GM19023 (cell line): ENCODE measurements around the gene COL20A1.

ENCODE experiments used
- ATAC-seq: cut with Tn5 transposase; IDR thresholded peaks from one replicate; pipeline ENCODE4 v1.9.1; 2021; ENCODE audit warnings: mild to moderate bottlenecking, moderate library complexity; ENCODE audit not compliant: unreplicated experiment

Gene COL20A1

GRCh38 chr20:63260521-63260920 lies 32.5 kb upstream of the COL20A1 start:
- no peak for ATAC-seq

DNA sequence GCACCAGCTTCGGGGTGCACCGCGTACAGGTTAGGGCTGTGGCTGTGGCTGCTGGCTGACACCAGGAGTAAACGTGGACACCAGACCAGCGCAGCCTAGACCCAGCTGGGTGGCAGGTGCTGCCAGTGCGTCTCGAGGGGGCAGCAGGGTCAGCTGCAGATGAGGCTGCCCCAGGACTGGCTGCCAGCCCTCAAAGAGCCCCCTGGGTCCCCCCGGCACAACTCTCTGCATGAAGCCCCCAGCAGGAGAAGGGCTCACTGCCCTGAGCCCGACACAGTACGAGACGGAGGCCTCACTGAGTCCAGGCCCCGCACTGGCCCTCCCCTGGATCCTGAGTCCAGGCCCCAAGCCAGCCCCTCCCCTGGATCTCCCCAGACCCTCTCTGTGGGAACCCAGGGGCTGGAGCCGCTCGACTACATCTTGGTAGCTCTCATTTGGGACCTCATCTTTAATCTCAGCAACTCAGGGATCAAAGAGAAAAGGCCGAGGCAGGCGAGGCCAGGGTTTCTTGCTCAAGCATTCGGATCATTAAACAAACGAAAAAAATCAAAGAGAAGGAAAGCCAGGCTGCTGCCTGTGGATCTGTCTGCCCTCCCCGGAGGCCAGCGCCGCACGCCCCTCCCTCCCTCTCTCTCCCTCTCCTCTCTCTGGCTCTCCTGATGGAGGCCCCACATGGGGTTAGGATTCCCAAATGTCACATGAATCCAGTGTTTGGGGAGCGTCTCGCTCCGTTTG lies 31.8 kb upstream of the COL20A1 start:
- no peak for ATAC-seq

DNA sequence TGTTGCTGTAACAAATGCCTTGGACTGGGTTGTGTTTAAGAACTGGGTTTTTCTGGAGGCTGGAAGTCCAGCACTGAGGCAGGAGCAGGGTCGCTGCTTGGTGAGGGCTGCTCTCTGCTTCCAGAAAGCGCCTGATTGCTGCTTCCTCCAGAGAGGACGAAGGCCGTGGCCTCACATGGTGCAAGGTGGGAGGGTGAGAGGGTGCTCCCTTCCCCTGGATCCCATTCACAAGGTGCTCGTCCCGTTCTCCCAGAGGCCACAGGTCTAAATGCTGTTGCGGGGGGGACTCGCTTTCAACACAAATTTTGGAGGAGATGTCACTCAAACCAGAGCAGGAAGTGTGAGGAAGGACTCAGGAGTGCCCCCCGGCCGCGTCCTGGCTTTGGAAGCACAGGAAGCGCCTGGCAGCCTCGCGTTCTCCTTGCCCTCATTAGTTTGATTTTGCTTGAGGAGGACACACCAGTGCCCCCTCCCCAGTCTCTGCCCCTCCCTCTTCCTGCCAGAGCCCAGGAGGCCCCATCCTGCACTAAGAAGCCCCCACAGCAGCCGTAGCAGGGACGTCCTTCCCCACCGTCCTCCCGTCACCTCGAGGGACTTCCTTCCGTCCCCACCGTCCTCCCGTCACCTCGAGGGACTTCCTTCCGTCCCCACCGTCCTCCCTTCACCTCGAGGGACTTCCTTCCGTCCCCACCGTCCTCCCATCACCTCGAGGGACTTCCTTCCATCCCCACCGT lies 31.0 kb upstream of the COL20A1 start:
- no peak for ATAC-seq

- no peak for ATAC-seq
These were observed 30.1 kb upstream of the COL20A1 start for GRCh38 chr20:63262836-63263235.

DNA sequence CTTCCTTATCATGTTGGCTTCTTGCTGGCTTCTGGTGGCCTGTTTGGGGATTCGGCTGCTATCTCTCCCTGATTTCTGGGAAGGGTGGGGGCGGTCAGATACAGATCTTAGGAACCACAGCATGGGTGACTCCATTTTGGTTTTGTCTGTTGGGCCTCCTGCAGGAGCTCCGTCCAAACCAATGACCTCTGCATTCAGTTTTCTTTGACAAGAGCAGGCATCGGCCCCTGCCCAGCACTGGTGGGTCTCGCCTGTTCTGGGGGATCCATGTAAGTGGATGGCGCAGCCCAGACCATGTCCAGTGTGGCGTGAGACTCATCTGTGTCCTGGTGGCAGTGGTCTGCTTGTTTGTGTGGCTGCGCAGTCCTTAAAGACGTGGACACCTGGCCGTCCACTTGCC lies 29.0 kb upstream of the COL20A1 start:
- ATAC-seq: no peak

GRCh38 chr20:63264519-63264918 lies 28.5 kb upstream of the COL20A1 start:
- ATAC-seq: no peak

DNA sequence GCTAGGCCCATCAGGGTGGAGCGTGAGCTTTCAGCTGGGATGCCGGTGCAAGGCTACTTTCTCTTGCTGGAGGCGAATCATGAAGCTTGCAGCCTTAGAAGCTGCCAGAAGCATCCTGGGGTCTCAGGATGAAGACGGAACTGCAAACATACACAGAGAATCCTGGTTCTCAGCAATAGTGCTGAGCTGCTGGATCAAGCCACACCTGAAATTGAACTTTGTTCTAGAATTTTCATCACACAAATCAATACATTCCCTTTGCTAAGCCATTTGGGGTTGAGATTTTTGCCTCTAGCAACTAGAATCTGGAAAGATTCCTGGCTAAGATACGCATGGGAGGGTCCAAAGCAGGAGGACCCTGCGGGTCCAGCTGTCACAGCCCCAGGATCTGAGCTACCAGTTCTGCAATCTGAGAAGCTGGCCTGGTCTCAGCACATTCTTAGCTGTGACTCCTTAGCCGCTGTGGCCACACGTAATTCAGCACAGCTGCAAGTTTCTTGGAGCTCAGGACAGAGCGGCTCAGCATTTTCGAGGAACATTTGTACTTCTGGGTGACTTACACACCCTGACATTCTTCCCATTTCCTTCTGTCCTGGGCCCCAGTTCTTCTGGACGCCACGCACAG lies 27.0 kb upstream of the COL20A1 start:
- no peak for ATAC-seq

DNA sequence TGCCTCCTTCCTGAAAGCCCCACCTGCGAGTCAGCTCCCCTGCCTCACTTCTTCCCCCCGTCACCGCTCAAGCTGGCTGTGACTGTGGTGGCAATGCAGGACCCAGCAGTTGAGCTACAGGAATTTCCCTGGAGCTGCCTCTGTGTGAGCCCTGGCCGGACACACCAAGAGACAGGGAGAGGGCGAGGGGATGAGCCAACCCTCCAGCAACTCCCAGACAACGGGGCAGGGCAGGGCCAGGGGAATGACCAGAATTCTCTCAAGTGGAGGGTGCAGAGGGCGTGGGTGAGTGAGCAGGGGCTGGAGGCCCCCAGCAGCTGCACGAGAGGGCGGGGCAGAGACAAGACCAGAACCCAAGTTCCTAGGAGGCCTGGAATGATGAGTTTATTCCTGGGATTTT lies 25.3 kb upstream of the COL20A1 start:
- ATAC-seq: no peak

DNA sequence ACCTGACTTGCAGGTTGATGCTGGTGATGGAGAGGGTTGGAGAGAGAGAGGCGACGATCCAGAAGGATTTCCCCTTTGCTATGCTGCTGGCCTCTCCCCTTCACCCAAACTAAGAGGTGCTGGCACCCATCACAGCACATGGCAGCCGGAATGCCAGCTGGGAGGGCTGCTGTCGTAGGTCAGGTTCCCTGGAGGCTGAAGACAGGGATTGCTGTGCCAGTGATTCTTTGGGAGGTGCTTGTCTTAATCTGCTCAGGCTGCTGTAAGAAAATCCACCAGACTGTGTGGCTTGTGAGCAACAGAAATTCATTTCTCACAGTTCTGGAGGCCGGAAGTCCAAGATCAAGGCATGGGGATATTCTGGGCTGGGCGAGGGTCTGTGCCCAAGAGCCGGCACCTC lies 24.7 kb upstream of the COL20A1 start:
- no peak for ATAC-seq

GRCh38 chr20:63268671-63269439 lies 24.1 kb upstream of the COL20A1 start:
- ATAC-seq: no peak

DNA sequence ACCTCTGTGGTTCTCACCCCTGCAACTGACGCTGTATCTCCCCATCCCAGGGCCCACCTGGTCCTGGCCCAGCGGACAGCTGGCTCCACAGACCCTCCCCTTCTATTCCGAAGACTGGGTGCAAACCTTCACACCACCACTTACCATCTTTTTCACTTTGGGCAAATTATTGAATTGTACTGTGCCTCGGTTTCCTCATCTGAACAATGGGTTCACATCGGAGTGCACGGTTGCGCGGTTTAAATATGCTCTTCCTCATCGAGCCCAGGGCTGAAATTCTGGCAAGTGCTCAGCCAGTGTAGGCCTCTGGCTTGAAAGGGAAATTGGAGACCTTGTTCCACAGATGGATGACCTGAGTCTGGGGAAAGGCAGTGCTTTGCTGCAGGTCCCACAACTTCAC lies 23.3 kb upstream of the COL20A1 start:
- ATAC-seq: no peak

DNA sequence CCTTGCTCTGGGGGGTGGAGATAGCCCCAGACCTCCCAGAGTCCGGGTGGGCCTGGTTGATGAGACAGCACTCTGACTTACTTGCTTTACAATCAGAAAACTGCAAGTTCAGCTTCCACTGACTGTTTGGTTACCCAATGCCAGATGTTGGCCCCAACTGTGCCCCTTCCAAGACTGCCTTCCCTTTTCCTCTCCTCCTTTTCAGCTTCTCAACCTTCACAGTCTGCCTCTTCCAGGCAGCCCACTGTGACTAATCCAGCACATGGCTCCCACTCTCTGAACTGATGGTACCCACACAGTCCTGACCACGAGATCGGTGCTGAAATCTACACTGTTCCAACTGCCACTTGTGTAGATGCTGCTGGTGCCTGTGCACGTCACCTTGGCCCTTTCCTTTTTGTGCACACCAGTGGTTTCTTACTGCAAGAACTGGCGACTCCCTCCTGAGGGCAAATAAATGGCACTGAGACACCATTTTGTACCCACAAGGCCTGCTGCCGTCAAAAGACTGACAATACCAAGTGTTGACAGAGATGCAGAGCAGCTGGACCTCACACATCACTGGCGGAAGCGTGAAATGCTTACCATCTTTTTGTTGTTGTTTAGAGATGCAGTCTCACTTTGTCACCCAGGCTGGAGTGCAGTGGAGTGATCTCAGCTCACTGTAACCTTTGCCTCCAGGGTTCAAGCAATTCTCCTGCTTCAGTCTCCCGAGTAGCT lies 22.2 kb upstream of the COL20A1 start:
- ATAC-seq: no peak

GRCh38 chr20:63272105-63273058 lies 20.6 kb upstream of the COL20A1 start, which contains the start of gene ARFGAP1:
Gene ARFGAP1 (plus strand): TSS chr20:63272813. CDS start chr20:63275581, 2,768 bp downstream.
- ATAC-seq: peak; percentile 88

- peak; percentile 7 for ATAC-seq
These were observed 19.9 kb upstream of the COL20A1 start for GRCh38 chr20:63273059-63273579.

- no peak for ATAC-seq
These were observed 19.2 kb upstream of the COL20A1 start for GRCh38 chr20:63273635-63274380.

DNA sequence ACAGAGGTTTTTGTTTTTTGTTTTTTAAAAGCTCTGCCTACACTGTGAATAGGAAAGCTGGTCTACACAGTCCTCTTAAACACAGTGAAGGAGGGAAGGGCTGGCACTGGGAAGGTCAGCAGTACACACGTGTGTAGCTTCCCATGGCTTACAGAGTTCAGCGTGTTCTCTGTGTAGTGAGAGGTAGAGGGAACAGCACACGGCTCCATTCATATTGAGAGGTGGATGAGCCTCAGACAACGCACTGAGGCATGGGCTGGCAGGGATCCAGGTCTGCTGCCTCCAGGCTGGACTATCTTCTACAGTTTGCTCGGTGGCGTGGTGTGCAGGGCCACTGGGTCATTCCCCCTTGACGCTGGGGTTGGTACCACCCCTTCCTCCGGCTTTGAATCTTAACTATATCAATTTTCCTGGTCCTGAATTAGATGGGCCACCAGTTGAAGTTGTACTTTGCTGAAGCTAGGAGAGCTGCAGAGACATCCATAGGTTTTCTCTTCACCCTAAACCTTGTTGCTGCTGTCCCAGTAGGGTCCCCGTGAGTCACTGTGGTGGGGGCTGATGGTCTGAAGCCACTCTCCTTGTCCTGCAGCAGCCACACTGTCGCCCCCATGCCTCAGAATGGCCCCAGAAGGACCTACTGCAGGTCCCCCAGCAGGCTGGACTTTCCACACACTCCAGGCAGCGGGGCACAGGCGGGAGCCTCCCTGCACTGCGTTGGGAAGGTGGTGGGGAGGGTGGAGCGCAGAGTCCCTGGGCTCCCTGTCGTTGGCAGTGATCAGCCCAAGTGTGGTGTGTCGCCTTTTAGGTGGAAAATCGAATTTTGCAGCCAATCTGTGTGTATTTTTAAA lies 18.4 kb upstream of the COL20A1 start:
- ATAC-seq: no peak

- no peak for ATAC-seq
These were observed 17.2 kb upstream of the COL20A1 start for GRCh38 chr20:63275825-63276224.

GRCh38 chr20:63276956-63277355 lies 16.0 kb upstream of the COL20A1 start:
- ATAC-seq: no peak
